Activated T-helper 1 cell treated with anti-CD3 and anti-CD28 coated beads, Interleukin-12 subunit alpha, Interleukin-12 subunit beta, Interleukin-2, Interleukin-4 antibody, amounts not matched to agents 30 ng/mL and 10 ng/mL and 1 ng/mL, durations not matched to agents 14 hours and 24 hours and 36 hours (primary cell): Measurements from ENCODE around the gene ADAD1. TPM values are rescaled to one million over a fixed set of nuclear protein-coding genes. Genes with fewer than 3 reads are reported as not detected.

ENCODE experiments used
- DNase-seq: peaks from one replicate; pipeline ENCODE4 v3.0.0; 2021; ENCODE audit warnings: low spot score
- H3K27ac Mint-ChIP-seq: one replicate; pipeline ENCODE4 v1.8.0; 2021; ENCODE audit warnings: mild to moderate bottlenecking, mixed read lengths
- H3K27me3 Mint-ChIP-seq: one replicate; pipeline ENCODE4 v1.8.0; 2022; ENCODE audit warnings: mild to moderate bottlenecking, moderate library complexity, mixed read lengths; ENCODE audit not compliant: insufficient read depth
- H3K36me3 Mint-ChIP-seq: one replicate; pipeline ENCODE4 v1.8.0; 2021; ENCODE audit warnings: low read depth, mixed read lengths
- H3K4me1 Mint-ChIP-seq: one replicate; pipeline ENCODE4 v1.8.0; 2021; ENCODE audit warnings: low read depth, mixed read lengths
- H3K4me3 Mint-ChIP-seq: one replicate; pipeline ENCODE4 v1.8.0; 2021; ENCODE audit warnings: mild to moderate bottlenecking, moderate library complexity, mixed read lengths
- H3K9me3 Mint-ChIP-seq: one replicate; pipeline ENCODE4 v1.8.0; 2021; ENCODE audit warnings: mixed read lengths
- intact Hi-C: fragments of 100-400 bp; cut with micrococcal nuclease; formaldehyde crosslinking; loops from one replicate; pipeline ENCODE4 v1.15.1; 2024
- total RNA-seq: library from RNA; stranded (reverse); gene quantifications from 2 replicates; pipeline ENCODE4 v1.2.3, GENCODE V29; 2022

The ADAD1 gene
- total RNA-seq, 1 donor from 2014 or later = not detected

DNA sequence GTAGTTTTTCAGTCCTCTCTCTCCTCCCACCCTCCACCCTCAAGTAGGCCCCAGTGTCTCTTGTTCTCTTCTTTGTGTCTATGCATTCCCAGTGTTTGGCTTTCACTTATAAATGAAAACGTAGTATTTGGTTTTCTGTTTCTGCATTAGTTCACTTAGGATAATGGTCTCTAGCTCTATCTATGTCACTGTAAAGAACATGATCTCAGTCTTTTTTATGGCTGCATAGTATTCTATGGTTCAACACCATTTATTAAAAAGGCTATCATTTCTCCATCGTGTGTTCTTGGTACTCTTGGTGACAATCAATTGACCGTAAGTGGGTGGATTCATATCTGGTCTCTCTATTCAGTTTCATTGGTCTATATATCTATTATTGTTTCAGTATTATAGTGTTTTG, 96.4 kb downstream of the ADAD1 start:
- Mint-ChIP-seq H3K27ac (no peak overlapping the region), H3K4me1 (no peaks in the 10 kb centered on the region), H3K9me3 (peaks cover 36% of the 10 kb centered on the region), H3K27me3 (no peaks in the 10 kb centered on the region), H3K4me3 (no peak overlapping the region), H3K36me3 (peaks cover 2% of the 10 kb centered on the region)
- DNase-seq = no peak
- intact Hi-C loops = no loop called here

DNA sequence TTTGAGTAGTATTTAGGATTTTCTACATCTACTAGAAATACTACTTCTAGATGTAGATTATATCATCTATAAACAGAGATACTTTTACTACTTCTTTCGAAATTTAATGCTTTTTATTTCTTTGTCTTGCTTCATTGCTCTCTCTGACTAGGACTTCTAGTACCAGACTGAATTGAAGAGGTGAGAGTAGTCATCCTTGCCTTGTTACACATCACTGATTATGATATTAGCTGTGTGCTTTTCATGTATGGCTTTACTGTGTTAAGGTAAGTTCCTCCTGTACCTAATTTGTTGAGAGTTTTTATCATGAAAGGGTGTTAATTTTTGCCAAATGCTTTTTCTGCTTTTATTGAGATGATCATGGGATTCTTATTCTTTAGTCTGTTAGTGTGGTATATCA, 97.3 kb downstream of the ADAD1 start:
- Mint-ChIP-seq H3K36me3 (peaks cover 2% of the 10 kb centered on the region), H3K9me3 (peaks cover 27% of the 10 kb centered on the region), H3K4me1 (no peaks in the 10 kb centered on the region), H3K27me3 (no peaks in the 10 kb centered on the region), H3K27ac (no peak overlapping the region), H3K4me3 (no peak overlapping the region)
- DNase-seq = no peak
- intact Hi-C loops = no loop called here

DNA sequence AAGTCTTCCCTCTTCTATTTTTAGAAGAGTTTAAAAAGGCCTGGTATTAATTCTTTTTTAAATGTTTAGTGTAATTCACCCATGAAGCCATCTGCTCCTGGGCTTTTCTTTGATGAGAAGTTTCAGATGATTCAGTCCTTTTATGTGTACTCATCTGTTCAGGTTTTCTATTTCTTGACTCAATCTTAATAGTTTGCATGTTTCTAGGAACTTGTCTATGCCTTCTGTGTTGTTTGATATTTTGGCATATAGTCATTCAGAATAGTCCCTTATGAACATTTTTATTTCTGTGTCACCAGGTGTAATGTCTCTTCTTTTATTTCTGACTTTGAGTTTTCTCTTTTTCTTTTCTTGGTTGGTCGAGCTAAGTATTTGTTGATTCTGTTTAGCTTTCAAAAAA, 97.9 kb downstream of the ADAD1 start:
- no peak overlapping the region for H3K4me3 Mint-ChIP-seq
- no peak for DNase-seq
- H3K36me3 Mint-ChIP-seq = peaks cover 2% of the 10 kb centered on the region
- H3K4me1 Mint-ChIP-seq = no peaks in the 10 kb centered on the region
- H3K27ac Mint-ChIP-seq = no peak overlapping the region
- H3K9me3 Mint-ChIP-seq = peaks cover 27% of the 10 kb centered on the region
- intact Hi-C loops = no loop called here
- H3K27me3 Mint-ChIP-seq = no peaks in the 10 kb centered on the region

Other genes with a start within 250 kb of the ADAD1 start
- gene BLTP1, start 226.7 kb upstream of the ADAD1 start, total RNA-seq = 25.4 and 30.8 TPM in 2 replicates
- 595 and 611 TPM in 2 replicates for gene IL2, start 77.7 kb downstream of the ADAD1 start, total RNA-seq
- gene IL21, start 242.1 kb downstream of the ADAD1 start, total RNA-seq = 136 and 138 TPM in 2 replicates